ENCODE data around the gene NR1I3. TPM values are rescaled to one million over a fixed set of nuclear protein-coding genes. Genes with fewer than 3 reads are reported as not detected.
A peak's percentile ranks its signal among the peaks of the same experiment; 100 is the strongest.
"Not testable (repeated sequence)": the region's sequence is repeated elsewhere in the genome, so short reads cannot be mapped to it uniquely, and the experiment has no call there.

Gene NR1I3
- total RNA-seq, 1 experiment from 2014 or later = not detected

- no peak for DNase-seq (ENCODE audit: extremely low read depth, low read depth)
Measured at GRCh38 chr1:161251579-161251978, 13.6 kb upstream of the NR1I3 start.

DNA sequence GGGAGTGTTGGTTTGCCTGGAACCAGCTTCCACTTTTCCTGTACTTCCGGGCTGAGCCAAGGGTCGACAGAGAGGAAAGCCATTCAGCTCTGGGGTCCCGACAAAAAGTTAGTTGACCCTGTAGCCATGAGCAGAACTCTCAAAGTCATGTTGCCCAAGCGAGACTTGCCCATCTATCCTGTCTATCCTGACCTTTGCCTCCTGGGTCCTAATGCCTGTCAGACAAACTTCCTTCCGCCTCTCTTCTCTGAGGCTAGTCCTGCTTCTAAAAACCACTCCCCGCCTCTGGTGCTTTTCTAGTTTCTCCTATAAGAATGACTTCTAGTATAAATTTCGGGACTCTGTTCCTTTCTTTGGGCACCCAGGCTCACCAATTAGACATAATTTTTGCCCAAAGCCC lies 12.8 kb upstream of the NR1I3 start:
- DNase-seq (ENCODE audit: extremely low read depth, low read depth) = no peak

DNA sequence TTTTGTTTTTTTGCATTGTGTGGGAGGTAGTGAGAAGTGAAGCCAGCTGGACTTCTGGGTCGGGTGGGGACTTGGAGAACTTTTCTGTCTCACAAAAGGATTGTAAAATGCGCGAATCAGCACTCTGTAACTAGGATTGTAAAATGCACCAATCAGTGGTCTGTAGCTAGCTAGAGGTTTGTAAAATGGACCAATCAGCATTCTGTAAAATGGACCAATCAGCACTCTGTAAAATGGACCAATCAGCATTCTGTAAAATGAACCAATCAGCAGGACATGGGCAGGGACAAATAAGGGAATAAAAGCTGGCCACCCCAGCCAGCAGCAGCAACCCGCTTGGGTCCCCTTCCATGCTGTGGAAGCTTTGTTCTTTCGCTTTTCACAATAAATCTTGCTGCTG lies 12.1 kb upstream of the NR1I3 start:
- not testable (repeated sequence) for DNase-seq (ENCODE audit: extremely low read depth, low read depth)

- no peak for DNase-seq (ENCODE audit: extremely low read depth, low read depth)
Measured at GRCh38 chr1:161244888-161245287, 6.9 kb upstream of the NR1I3 start.

- no peak for DNase-seq (ENCODE audit: extremely low read depth, low read depth)
Measured at GRCh38 chr1:161242313-161242712, 4.3 kb upstream of the NR1I3 start.

DNA sequence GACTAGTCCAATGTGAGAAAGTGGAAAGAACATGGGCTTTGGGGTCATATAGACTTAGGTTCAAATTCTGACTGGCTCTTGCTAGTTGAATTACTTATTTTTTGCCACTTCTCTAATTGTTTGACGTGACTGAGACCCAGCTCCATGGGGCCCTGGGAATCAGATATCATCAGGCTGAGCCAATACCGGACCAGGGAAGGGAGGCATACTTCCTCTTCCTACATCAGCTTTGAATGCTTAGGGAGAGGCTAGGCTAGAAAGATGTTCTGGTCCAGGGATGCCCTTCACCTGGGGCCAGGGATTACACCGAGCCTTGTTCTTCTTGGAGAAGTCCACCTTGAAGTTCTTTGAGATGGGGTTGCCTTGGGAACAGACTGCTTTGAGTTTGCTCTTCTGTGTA lies 3.7 kb upstream of the NR1I3 start:
- DNase-seq (ENCODE audit: extremely low read depth, low read depth) = no peak

DNA sequence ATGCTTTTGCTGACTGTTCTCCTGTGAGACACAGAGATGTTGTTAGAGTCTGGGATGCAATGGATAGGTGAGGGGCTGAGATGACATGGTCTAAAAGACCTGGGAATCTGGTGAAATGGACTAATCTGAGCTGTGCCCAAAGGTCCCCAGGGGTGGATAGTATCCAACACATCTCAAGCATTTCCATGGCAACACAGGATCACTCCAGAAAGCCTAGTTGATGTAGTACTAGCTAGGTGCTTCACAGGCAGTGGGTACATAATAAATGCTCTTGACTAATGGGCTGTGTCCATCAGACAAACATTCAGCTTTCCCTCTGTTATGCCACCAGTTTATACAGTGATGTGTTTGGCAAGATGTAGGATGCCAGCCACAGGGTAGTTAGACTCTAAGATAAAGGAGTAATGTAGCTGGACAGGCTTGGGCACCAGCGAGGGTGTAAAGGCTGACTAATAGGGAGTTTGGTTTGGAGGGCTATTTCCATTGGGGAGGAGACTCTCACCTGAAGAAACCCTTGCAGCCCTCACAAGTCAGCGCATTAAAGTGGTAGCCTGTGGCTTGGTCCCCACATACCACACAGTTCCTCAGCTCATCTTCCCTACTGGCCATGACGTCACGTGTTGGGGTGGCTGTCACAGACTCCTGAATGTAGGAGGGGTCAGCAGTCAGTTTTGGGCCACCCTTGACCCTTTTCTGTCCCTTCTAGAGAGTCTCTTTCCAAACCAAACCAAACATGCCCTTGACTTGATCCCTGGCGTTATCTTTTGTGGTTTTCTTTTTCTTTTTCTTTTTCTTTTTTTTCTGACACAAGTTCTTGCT lies 1.8 kb downstream of the NR1I3 start:
- no peak for DNase-seq (ENCODE audit: extremely low read depth, low read depth)

DNA sequence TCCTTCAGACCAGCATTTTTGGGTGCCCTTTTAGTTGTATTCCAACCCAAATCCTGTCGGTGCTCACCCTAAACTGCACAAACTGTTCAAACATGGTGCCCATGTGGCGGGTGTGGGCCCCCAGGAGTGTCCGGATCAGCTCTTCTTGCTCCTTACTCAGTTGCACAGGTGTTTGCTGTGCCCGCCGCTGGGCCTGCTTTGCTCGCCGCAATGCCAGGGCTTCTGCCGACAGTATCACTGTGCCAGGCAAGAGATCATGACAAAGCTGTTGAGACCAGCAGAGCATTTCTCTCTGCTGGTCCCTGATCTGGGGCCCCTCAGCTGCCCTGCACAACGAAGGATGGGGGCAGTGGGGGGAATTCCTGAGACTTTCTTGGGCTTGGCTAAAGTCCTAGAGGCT lies 4.9 kb downstream of the NR1I3 start:
- DNase-seq (ENCODE audit: extremely low read depth, low read depth) = no peak

GRCh38 chr1:161230762-161231161 lies 7.2 kb downstream of the NR1I3 start:
- no peak for DNase-seq (ENCODE audit: extremely low read depth, low read depth)

DNA sequence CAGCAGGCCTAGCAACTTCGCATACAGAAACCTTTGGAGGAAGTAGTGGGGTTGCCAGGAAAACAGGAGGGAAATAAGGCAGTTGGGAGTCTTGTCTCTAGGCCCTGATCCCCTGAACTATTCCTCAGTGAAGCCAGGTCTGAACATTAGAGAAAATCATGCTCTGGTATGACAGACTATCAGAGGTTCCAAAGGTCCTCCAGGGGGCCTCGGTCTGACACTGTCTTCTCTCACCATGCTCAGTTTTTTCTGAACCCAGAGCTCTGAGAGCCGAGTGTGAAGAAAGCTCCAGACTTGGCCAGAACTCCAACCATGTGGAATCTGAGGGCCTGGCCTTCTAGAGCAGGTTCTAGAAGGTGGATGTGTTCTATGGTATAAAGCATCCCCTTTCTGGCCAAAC lies 8.1 kb downstream of the NR1I3 start:
- DNase-seq (ENCODE audit: extremely low read depth, low read depth) = no peak

DNA sequence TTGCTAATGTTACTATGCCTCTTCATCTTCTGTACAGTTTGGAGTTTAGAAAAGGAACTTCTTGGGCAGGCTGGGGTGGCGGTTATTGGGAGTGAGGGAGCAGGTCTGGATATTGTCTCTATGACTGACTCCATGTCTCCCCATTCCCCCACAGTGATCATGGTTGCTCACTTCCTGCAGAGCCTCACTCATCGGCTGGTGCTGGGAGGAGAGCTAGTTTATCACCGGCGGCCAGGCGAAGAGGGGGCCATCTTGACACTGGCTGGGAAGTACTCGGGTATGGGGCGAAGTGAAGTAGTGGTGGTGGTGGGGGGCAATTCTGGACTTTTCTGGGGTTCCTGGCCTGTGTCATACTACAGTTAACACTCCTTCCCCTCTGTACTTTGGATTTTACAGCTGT lies 10.0 kb downstream of the NR1I3 start:
- DNase-seq (ENCODE audit: extremely low read depth, low read depth) = no peak

GRCh38 chr1:161227196-161227871 lies 10.7 kb downstream of the NR1I3 start:
- DNase-seq (ENCODE audit: extremely low read depth, low read depth) = peak; percentile 81

GRCh38 chr1:161226759-161227158 lies 11.2 kb downstream of the NR1I3 start:
- no peak for DNase-seq (ENCODE audit: extremely low read depth, low read depth)

- no peak for DNase-seq (ENCODE audit: extremely low read depth, low read depth)
Measured at GRCh38 chr1:161226320-161226711, 11.7 kb downstream of the NR1I3 start.

GRCh38 chr1:161225534-161226319 lies 12.3 kb downstream of the NR1I3 start, which contains the start of gene TOMM40L:
TSS of gene TOMM40L (plus strand) at chr1:161226060. CDS start at chr1:161226490, 430 bp downstream.
- DNase-seq (ENCODE audit: extremely low read depth, low read depth) = peak; percentile 100

- no peak for DNase-seq (ENCODE audit: extremely low read depth, low read depth)
Measured at GRCh38 chr1:161225178-161225533, 12.8 kb downstream of the NR1I3 start.

- not testable (repeated sequence) for DNase-seq (ENCODE audit: extremely low read depth, low read depth)
Measured at GRCh38 chr1:161224695-161225087, 13.3 kb downstream of the NR1I3 start.

GRCh38 chr1:161223805-161224694 lies 14.0 kb downstream of the NR1I3 start:
- DNase-seq (ENCODE audit: extremely low read depth, low read depth) = no peak

- DNase-seq (ENCODE audit: extremely low read depth, low read depth) = no peak
Measured at GRCh38 chr1:161222175-161223019, 15.6 kb downstream of the NR1I3 start.

Measured in NCI-H460 (cell line).